HL-60 (cell line): Measurements from ENCODE around the gene TOP3A.

Experiments
- POLR2AphosphoS5 ChIP-seq: IDR thresholded peaks from 2 replicates; pipeline ENCODE4 v1.6.1; 2012; ENCODE audit warnings: low read depth
- TF ChIP-seq, protein P1 (sequence below): IDR thresholded peaks from one replicate; pipeline ENCODE4 v1.5.1; 2011; ENCODE audit warnings: low read length, control low read depth, inconsistent platforms; ENCODE audit not compliant: insufficient read depth
- TF ChIP-seq, protein P2 (sequence below): IDR thresholded peaks from 2 replicates; pipeline ENCODE4 v1.6.1; 2012; ENCODE audit warnings: low read depth; ENCODE audit not compliant: insufficient replicate concordance

DNA sequence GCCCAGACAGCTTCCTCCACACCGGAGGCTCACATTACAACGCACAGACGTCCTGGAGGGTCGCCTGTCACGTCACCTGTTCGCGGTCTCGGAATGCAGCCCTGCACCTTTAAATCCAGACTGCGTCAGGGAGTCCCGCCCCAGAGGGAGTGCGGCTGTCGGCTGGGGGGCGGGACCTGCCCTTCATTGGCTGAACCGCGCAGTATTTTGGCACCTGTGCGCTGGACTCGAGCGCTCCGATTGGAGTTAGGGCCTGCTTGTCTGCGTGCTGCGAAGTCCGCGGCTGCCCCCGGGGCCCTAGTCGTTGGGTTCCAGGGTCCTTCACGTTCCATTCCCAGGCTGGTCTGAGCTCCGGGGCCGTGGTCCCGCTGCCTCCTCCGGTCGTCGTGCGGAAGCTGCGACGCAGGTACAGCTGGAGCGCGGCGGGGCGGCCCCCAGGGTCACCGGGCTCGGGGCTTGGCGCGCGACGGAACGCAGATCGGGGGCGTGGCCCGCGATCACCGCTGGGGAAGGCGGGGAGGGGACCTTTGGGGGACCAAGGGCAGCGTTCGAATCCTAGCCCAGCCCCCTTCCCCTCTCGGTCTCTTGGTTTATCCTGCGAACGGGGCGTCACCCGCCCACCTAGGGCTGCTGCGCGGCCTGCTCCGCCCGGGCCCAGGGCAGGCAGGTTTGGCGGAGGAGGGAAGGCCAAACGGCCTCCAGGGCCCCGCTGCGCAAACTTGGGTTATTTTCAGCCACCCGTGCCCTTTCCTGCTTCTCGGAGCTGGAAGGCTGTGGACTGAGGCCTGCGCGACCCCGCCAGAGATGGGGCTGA, 54.3 kb downstream of the TOP3A start, which contains the start of gene MIEF2:
- TF ChIP-seq, protein P1, sequence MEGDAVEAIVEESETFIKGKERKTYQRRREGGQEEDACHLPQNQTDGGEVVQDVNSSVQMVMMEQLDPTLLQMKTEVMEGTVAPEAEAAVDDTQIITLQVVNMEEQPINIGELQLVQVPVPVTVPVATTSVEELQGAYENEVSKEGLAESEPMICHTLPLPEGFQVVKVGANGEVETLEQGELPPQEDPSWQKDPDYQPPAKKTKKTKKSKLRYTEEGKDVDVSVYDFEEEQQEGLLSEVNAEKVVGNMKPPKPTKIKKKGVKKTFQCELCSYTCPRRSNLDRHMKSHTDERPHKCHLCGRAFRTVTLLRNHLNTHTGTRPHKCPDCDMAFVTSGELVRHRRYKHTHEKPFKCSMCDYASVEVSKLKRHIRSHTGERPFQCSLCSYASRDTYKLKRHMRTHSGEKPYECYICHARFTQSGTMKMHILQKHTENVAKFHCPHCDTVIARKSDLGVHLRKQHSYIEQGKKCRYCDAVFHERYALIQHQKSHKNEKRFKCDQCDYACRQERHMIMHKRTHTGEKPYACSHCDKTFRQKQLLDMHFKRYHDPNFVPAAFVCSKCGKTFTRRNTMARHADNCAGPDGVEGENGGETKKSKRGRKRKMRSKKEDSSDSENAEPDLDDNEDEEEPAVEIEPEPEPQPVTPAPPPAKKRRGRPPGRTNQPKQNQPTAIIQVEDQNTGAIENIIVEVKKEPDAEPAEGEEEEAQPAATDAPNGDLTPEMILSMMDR: no peak
- TF ChIP-seq, protein P2, sequence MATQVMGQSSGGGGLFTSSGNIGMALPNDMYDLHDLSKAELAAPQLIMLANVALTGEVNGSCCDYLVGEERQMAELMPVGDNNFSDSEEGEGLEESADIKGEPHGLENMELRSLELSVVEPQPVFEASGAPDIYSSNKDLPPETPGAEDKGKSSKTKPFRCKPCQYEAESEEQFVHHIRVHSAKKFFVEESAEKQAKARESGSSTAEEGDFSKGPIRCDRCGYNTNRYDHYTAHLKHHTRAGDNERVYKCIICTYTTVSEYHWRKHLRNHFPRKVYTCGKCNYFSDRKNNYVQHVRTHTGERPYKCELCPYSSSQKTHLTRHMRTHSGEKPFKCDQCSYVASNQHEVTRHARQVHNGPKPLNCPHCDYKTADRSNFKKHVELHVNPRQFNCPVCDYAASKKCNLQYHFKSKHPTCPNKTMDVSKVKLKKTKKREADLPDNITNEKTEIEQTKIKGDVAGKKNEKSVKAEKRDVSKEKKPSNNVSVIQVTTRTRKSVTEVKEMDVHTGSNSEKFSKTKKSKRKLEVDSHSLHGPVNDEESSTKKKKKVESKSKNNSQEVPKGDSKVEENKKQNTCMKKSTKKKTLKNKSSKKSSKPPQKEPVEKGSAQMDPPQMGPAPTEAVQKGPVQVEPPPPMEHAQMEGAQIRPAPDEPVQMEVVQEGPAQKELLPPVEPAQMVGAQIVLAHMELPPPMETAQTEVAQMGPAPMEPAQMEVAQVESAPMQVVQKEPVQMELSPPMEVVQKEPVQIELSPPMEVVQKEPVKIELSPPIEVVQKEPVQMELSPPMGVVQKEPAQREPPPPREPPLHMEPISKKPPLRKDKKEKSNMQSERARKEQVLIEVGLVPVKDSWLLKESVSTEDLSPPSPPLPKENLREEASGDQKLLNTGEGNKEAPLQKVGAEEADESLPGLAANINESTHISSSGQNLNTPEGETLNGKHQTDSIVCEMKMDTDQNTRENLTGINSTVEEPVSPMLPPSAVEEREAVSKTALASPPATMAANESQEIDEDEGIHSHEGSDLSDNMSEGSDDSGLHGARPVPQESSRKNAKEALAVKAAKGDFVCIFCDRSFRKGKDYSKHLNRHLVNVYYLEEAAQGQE: no peak
- no peak for TF ChIP-seq POLR2AphosphoS5
